GM12865 (cell line): ENCODE results near the gene RTN4RL2.

Source experiments
- DNase-seq: peaks from one replicate; pipeline ENCODE4 v3.0.0; 2010; ENCODE audit warnings: low read depth
- H3K4me3 ChIP-seq: 2 replicates; pipeline ENCODE4 v1.5.1; 2011; ENCODE audit warnings: mild to moderate bottlenecking, low read depth, low read length, control low read depth
- TF ChIP-seq, protein P1 (sequence below): IDR thresholded peaks from 2 replicates; pipeline ENCODE4 v1.5.1; 2011; ENCODE audit warnings: low read length, control low read depth, low read depth, inconsistent platforms; ENCODE audit not compliant: insufficient read depth; ENCODE audit errors: missing control alignments

The RTN4RL2 gene

DNA sequence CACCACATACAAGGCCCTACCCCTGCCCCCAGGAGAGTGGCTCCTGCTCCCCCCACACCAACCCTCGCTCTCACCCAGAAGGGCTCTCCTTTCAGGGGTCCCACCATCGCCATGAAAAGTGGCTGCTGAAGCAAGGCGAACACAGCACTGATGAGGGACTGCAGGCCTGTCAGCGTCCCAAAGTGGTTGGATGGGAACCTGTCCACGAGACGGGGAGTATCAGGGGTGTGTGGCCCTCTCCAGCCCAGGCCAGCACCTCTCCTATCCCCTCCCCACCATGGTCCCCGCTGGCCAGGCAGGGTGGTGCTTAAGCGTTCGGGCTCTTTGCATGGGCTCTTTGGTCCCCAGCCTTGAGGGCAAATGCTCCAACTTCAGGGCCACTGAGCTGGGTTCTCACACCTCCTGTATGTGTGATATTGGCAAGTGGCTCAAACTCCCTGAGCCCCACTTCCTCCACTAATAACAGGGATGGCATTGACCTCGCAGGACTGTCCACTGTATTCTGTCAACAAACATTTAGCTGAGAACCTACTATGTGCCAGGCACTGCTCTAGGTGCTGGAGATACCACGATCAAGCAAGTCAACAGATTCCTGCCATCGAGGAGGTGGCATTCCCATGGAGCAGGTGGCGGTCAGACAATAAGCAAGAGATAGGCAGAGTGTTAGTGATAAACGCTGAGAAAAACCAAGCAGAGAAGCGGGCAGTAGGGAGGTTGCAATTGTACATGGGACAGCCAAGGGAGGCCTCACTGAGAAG, 26.9 kb downstream of the RTN4RL2 start:
- DNase-seq: no peak
- no peak overlapping the region for H3K4me3 ChIP-seq
- TF ChIP-seq, protein P1, sequence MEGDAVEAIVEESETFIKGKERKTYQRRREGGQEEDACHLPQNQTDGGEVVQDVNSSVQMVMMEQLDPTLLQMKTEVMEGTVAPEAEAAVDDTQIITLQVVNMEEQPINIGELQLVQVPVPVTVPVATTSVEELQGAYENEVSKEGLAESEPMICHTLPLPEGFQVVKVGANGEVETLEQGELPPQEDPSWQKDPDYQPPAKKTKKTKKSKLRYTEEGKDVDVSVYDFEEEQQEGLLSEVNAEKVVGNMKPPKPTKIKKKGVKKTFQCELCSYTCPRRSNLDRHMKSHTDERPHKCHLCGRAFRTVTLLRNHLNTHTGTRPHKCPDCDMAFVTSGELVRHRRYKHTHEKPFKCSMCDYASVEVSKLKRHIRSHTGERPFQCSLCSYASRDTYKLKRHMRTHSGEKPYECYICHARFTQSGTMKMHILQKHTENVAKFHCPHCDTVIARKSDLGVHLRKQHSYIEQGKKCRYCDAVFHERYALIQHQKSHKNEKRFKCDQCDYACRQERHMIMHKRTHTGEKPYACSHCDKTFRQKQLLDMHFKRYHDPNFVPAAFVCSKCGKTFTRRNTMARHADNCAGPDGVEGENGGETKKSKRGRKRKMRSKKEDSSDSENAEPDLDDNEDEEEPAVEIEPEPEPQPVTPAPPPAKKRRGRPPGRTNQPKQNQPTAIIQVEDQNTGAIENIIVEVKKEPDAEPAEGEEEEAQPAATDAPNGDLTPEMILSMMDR: no peak

DNA sequence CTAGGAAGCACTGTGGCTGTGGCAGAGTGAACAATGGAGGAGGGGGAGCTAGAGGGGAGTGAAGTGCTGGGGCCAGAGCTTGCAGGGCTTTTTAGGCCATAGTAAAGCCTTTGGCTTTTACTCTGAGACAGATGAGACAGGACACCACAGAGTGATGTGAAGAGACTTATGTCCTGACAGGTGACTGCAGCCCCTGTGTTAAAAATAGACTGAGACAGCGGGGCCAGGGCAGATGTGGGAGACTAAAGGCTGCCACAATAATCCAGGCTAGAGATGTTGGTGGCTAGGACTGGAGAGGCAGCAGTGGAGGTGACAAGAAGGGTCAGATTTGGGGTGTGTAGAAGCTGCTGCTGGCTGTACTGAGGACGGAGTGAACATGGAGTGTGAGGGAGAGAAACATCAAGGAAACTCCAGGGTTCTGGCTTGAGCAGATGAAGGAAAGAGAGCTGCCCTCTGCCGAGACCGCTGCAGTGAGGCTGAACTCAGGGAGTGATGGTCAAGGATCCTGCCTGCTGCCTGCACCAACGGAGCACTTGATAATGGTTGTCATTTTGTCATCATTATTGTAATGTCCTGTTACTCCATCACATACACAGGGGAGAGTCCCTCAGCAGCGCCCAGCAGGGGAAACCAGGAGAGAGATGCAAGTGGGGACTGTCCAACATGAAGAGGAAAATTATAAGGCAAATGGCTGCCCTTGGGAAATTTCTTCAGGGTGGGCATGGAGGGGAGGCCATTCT, 27.8 kb downstream of the RTN4RL2 start:
- DNase-seq: no peak
- H3K4me3 ChIP-seq: no peak overlapping the region
- TF ChIP-seq, protein P1: no peak

DNA sequence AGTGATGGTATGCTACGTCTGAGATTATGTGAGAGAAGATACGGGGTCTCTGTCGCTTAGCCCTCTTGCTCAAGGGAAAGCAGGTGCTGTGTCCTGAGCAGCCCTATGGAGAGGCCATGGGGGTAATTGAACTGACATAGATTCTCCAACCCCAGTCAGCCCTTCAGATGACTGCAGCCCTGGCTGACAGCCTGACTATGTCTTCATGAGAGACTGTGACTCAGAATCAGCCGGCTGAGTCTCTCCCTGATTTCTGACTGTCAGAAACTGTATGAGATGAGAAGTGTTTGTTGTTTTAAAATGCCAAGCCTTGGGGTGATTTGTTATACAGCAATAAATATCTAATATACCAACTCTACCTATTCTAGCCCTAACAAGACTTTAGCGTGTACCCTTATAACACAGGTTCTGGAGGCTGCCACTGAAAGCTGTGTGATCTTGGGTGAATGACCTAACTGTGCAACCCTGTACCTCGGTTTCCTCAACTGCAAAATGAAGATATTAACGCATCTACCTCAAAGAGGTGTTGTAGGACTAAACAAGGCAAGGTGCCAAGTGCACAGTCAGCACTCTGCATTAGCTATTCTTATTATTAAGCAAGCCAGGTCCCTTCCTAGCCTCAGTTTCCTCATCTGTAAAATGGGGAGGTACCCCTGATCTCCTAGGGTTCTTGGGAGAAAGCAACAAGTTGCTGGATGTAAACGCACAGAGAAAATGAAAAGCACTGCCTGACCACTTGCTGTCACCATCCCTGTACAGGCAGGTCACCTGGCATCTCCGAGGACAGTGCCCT, 30.3 kb downstream of the RTN4RL2 start:
- no peak for DNase-seq
- TF ChIP-seq, protein P1: no peak
- no peak overlapping the region for H3K4me3 ChIP-seq

DNA sequence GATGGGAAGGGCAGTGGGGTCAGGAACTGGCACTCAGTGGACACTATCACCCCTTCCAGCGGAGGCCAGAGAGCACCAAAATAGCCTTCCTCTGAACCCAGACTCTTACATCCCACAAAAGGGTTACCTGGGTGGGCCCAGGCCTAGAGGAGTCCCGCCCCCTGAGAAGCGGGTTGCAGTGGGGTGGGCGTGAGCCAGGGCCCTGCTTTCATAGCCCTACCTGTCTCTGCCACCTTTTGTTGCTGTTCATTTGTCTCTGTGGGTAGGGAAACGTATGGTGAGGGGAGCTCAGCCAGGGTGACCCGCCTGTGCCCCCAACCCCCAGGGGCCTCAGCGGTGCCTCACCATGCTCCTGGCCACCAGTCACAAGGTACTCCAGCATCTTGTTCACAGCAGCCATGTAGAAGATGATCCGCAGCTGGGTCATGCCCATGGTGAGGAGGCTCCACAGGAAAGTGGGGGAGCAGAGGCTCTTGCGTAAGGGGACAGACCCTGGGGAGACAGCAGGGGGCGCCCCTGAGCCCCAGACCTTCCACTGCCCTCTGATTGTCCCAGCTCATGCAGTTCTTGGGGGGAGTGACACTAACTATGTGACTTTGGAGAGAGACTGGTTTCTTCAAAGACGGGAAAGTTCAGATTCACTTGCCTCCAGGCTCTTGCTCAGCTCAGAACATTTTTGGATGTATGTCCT, 31.2 kb downstream of the RTN4RL2 start:
- TF ChIP-seq, protein P1: peak; percentile 67
- DNase-seq: peak; percentile 62
- H3K4me3 ChIP-seq: no peak overlapping the region

DNA sequence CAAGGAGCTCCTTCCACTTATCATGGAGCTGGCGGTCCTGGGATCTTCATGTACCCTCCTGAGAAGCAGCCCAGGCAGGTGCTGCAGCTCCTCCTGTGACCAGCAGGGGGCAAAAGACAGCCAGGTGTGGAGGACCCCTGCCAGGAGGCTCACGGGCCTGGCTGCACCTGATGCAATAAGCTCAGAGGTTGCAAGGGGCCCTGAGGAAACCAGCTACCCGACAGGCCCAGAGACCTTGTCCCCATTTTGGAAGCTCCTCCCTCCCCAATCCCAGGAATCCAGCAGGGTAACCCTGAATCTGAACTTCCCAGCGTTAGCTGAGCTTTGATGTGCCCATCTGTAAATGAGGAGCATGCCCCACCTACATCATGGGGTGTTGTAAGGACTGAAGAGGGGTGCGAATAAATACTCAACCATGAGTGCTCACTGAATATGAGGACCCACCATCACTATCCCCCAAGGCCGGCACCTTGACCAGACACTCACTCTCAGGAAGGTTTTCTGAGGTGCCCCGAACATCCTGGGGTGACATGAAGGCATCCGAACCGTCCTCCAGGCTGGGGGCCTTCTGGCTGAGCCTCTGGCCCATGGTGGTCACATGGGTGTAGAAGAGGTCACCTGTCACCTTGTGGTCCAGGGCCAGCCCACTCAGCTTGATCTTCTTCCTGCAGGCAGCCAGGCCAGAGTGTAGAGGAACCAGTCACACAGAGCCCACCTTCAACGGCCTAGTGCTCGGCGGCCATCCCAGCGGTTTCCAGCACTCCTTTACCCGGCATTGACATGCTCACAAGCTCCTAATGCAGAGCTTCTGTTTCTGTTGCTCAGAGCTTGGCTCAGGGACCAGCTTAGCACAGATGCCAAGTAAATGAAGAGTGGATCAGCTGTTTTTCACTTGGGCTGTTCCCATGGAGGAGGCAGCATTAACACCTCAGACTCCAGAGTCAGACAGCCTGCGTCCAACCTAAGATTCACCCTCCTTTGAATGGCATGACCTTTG, 33.5 kb downstream of the RTN4RL2 start:
- TF ChIP-seq, protein P1: peak; percentile 94
- H3K4me3 ChIP-seq: no peak overlapping the region
- DNase-seq: peak; percentile 77
